Measurements from ENCODE around the gene UNK.
"Not testable (repeated sequence)": the region's sequence is repeated elsewhere in the genome, so short reads cannot be mapped to it uniquely, and the experiment has no call there.

GRCh38 chr17:75851693-75851991 lies 67.0 kb downstream of the UNK start:
- TF ChIP-seq, protein P1, sequence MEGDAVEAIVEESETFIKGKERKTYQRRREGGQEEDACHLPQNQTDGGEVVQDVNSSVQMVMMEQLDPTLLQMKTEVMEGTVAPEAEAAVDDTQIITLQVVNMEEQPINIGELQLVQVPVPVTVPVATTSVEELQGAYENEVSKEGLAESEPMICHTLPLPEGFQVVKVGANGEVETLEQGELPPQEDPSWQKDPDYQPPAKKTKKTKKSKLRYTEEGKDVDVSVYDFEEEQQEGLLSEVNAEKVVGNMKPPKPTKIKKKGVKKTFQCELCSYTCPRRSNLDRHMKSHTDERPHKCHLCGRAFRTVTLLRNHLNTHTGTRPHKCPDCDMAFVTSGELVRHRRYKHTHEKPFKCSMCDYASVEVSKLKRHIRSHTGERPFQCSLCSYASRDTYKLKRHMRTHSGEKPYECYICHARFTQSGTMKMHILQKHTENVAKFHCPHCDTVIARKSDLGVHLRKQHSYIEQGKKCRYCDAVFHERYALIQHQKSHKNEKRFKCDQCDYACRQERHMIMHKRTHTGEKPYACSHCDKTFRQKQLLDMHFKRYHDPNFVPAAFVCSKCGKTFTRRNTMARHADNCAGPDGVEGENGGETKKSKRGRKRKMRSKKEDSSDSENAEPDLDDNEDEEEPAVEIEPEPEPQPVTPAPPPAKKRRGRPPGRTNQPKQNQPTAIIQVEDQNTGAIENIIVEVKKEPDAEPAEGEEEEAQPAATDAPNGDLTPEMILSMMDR (IDR thresholded peaks at IDR 0.05), result not testable (repeated sequence)
- not testable (repeated sequence) for TF ChIP-seq POLR2A (IDR thresholded peaks at IDR 0.05)
